Esophagus squamous epithelium (tissue), 5 donors: ENCODE measurements around the gene NCKAP5L. TPM values are rescaled to one million over a fixed set of nuclear protein-coding genes. Genes with fewer than 3 reads are reported as not detected.

ENCODE experiments used
- DNase-seq: peaks from one replicate; lab custom pipeline; 2025; lab: John Stamatoyannopoulos, UW
- H3K27ac ChIP-seq, 4 donors: fragments of 200-600 bp; sonication (generic); one replicate each; pipeline ENCODE4 v1.5.1; 2016 to 2019; ENCODE audit warnings: mild to moderate bottlenecking in 1 of 4
- H3K27me3 ChIP-seq, 4 donors: fragments of 200-600 bp; sonication (generic); 1 replicate in 3 of 4; 2 replicates in 1 of 4; pipeline versions ENCODE4 v1.5.1 to v1.6.0; 2017 to 2021; ENCODE audit warnings: antibody characterized with exemption in 1 of 4
- H3K36me3 ChIP-seq, 3 donors: fragments of 200-600 bp; sonication (generic); one replicate each; pipeline ENCODE4 v1.5.1; 2016 to 2019
- H3K4me1 ChIP-seq, 3 donors: fragments of 200-600 bp; sonication (generic); one replicate each; pipeline ENCODE4 v1.5.1; 2017 to 2019
- H3K4me3 ChIP-seq, 4 donors: fragments of 200-600 bp; sonication (generic); 1 replicate in 3 of 4; 2 replicates in 1 of 4; pipeline ENCODE4 v1.5.1; 2016 to 2019; ENCODE audit warnings: mild to moderate bottlenecking in 2 of 4, moderate library complexity in 1 of 4
- H3K9me3 ChIP-seq, 3 donors: fragments of 200-600 bp; sonication (generic); one replicate each; pipeline ENCODE4 v1.5.1; 2016 to 2019
- POLR2A ChIP-seq, 4 donors: fragments of 450-650 bp; IDR thresholded peaks; one replicate each; pipeline ENCODE4 v1.6.1; 2017; ENCODE audit warnings: antibody characterized with exemption in 4 of 4, mild to moderate bottlenecking in 4 of 4, moderate library complexity in 3 of 4
- WGBS, 2 donors: methylation state at CpG; one replicate each; pipeline ENCODE4 v1.1.5; 2018; 5-methylcytosine and 5-hydroxymethylcytosine counted together
- intact Hi-C: fragments of 100-400 bp; cut with DNase I; formaldehyde crosslinking; loops from one replicate; pipeline ENCODE4 v1.15.0; 2022
- total RNA-seq, 4 donors: library from RNA; depleted of rRNA; stranded (reverse); fragments of >200 nt; gene quantifications; one replicate each; pipeline ENCODE4 v1.1.0, GENCODE V29; 2016
- TF ChIP-seq, protein P1 (sequence below), 6 experiments: fragments of 450-650 bp in 4 of 6; fragments of 200-600 bp in 2 of 6; sonication (generic) in 2 of 6; IDR thresholded peaks; one replicate each; pipeline ENCODE4 v1.5.1; 2016 to 2019; ENCODE audit warnings: antibody characterized with exemption in 6 of 6, mild to moderate bottlenecking in 4 of 6, moderate library complexity in 4 of 6
- donor health status: DM: yes; HTN: yes; CAD: no.

The NCKAP5L gene
- total RNA-seq, 4 donors from 2014 or later: 3.2 to 10.5 (median 8.0) TPM

DNA sequence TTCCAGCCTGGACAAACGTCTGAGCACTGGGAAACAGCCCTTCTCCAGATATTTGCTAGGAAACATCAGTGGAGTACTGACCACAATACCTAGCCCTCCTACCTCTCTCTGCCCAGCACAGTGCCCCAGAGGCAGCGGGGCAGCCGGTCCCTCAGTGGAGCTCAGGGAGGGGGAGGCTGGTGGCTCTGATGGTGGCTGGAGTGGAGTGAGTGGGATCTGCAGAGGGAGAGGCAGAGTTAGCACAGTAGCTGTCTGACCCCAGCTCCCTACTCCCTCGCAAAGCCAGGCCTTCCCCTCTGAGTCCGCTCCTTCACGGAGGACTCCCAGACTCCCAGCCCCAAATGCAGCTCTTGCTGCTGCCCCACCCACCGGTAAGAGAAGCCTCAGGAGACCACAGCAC is 30.0 kb downstream of the NCKAP5L start:
- intact Hi-C loops: no loop called here
- H3K9me3 ChIP-seq: no peaks in the 10 kb centered on the region
- 60 to 65% methylated on average over 1 to 3 of the region's 7 CpGs for WGBS, 2 donors
- H3K27ac ChIP-seq: no peak overlapping the region
- no peaks in the 10 kb centered on the region for H3K27me3 ChIP-seq
- H3K4me3 ChIP-seq: no peak overlapping the region
- TF ChIP-seq, protein P1, sequence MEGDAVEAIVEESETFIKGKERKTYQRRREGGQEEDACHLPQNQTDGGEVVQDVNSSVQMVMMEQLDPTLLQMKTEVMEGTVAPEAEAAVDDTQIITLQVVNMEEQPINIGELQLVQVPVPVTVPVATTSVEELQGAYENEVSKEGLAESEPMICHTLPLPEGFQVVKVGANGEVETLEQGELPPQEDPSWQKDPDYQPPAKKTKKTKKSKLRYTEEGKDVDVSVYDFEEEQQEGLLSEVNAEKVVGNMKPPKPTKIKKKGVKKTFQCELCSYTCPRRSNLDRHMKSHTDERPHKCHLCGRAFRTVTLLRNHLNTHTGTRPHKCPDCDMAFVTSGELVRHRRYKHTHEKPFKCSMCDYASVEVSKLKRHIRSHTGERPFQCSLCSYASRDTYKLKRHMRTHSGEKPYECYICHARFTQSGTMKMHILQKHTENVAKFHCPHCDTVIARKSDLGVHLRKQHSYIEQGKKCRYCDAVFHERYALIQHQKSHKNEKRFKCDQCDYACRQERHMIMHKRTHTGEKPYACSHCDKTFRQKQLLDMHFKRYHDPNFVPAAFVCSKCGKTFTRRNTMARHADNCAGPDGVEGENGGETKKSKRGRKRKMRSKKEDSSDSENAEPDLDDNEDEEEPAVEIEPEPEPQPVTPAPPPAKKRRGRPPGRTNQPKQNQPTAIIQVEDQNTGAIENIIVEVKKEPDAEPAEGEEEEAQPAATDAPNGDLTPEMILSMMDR (IDR thresholded peaks at IDR 0.05): no peak
- TF ChIP-seq POLR2A (IDR thresholded peaks at IDR 0.05): no peak
- H3K36me3 ChIP-seq: peaks cover 15 to 89% (median 25%) of the 10 kb centered on the region in 3 donors
- no peaks in the 10 kb centered on the region for H3K4me1 ChIP-seq
- DNase-seq: no peak

DNA sequence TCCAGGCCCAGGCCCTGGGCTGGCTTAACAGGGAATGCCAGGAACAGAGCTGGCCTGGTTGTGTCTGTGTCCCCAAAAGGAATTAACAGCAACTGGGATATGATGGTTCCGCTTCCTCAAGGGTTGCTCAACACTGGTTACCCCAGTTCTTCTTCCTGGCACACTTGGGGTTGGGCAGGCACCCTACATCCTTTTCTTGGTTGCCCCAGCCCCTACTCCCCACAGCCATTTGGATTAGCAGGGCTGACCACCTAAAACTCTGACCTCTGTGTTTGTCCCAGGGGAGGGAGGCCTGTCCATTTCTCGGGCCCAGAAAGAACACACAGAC is 30.8 kb downstream of the NCKAP5L start:
- intact Hi-C loops: no loop called here
- Histone ChIP-seq H3K36me3 (peaks cover 15 to 87% (median 25%) of the 10 kb centered on the region in 3 donors), H3K27ac (no peak overlapping the region), H3K4me1 (no peaks in the 10 kb centered on the region), H3K27me3 (no peaks in the 10 kb centered on the region), H3K4me3 (no peak overlapping the region), H3K9me3 (no peaks in the 10 kb centered on the region)
- DNase-seq: no peak
- WGBS, 2 donors: 67 to 92% methylated on average over 1 to 2 of the region's 2 CpGs
- TF ChIP-seq, protein P1 (IDR thresholded peaks at IDR 0.05): no peak
- TF ChIP-seq POLR2A (IDR thresholded peaks at IDR 0.05): no peak

DNA sequence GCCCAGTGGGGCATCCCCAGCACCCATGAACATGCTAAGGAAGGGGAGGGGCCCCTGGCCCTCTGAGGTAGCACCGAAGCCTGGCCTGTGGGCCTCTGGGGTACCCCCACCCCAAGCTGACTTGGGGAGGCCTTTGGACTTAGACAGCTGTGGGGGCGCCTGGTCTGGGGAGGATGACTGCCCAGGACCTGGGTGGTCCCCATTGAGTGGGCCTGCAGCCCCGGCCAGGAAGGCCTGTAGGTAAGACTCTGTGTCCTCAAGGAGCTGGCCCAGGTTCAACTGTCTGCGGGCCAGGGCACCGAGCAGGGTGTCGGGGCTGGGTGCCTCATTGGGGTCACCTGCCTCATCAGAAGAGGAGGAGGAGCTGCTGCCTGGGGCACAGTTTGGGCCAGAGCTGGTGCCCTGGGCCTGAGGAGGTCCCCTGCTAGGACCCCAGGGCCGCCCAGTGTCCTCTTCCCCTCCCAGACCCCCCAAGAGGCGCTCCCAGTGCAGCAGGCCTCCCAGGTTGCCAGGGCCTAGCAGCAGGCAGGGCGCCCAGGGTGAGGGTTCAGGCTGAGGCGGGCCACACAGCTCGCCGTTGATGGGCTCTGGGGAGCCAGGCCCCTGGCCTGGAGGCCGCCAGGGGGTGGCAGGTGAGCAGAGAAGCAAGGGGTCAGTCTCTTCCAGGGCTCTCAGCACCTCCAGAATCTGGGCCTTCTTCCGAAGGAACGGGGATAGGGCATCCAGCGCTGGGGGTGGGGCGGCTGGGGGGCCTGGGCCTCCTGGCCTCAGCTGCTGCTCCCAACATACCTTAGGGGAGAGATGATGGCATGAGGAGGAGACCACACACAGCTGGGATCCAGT is 31.4 kb downstream of the NCKAP5L start:
- Histone ChIP-seq H3K9me3 (no peaks in the 10 kb centered on the region), H3K27ac (no peak overlapping the region), H3K36me3 (peaks cover 12 to 87% (median 25%) of the 10 kb centered on the region in 3 donors), H3K4me3 (no peak overlapping the region), H3K27me3 (no peaks in the 10 kb centered on the region), H3K4me1 (no peaks in the 10 kb centered on the region)
- no peak for TF ChIP-seq POLR2A (IDR thresholded peaks at IDR 0.05)
- intact Hi-C loops: no loop called here
- no peak for DNase-seq
- no CpG with 5 or more reads among the region's 17 CpGs for WGBS, 2 donors

DNA sequence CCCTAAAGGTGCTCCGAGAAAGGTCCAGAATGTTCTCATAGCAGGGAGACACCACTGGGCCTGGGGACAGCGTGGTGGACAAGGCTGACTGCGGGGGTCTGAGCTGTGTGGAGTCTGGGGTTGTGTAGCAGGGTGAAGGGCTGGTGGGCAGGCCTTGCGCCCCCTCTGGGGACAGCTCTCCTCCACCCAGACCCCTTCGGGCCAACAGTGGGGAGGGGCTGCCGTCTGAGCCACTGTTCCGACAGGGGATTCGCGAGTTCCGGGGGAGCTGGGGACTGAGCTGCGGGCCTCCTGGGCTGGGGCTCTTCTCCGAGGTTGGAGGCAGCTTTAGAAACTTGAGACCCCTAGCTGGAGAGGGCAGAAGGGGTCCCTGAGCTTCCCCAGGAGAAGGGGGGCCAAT is 32.1 kb downstream of the NCKAP5L start:
- no peak for DNase-seq
- Histone ChIP-seq H3K27ac (no peak overlapping the region), H3K9me3 (no peaks in the 10 kb centered on the region), H3K4me1 (no peaks in the 10 kb centered on the region), H3K4me3 (no peak overlapping the region), H3K36me3 (peaks cover 9 to 87% (median 21%) of the 10 kb centered on the region in 3 donors), H3K27me3 (no peaks in the 10 kb centered on the region)
- WGBS, 2 donors: 90 to 91% methylated on average over 3 to 10 of the region's 12 CpGs
- TF ChIP-seq, protein P1 (IDR thresholded peaks at IDR 0.05): no peak
- TF ChIP-seq POLR2A (IDR thresholded peaks at IDR 0.05): no peak
- intact Hi-C loops: no loop called here

DNA sequence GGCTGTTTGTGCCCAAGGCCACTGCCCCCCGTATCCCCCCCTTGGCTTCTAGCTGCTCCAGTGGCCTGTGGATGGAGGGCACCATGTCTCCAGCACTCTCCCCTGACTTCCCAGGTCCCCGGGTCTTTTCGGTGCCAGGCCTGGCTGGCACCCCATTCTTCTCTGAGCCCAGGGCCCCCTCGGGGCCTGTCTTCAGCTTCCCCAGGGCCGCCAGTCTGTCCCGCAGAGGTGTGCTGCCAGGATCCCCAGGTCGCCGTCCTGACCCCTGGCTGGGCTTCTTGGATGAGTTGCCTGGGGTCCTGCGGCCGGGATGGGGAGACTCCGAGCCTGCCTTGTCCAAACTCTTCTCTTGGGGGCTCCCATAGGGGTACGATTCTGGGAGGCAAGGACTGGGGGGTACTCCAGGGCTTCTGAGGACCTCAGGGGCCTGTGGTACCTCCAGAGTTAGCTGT is 32.5 kb downstream of the NCKAP5L start:
- WGBS, 2 donors: 93% methylated on average over 2 to 5 of the region's 12 CpGs
- Histone ChIP-seq H3K36me3 (peaks cover 9 to 87% (median 18%) of the 10 kb centered on the region in 3 donors), H3K27me3 (no peaks in the 10 kb centered on the region), H3K4me3 (no peak overlapping the region), H3K4me1 (no peaks in the 10 kb centered on the region), H3K27ac (no peak overlapping the region), H3K9me3 (no peaks in the 10 kb centered on the region)
- DNase-seq: no peak
- TF ChIP-seq, protein P1 (IDR thresholded peaks at IDR 0.05): no peak
- no peak for TF ChIP-seq POLR2A (IDR thresholded peaks at IDR 0.05)
- intact Hi-C loops: no loop called here
